Fibroblast of lung (primary cell): Measurements from ENCODE around the gene GCSAM. TPM values are rescaled to one million over a fixed set of nuclear protein-coding genes. Genes with fewer than 3 reads are reported as not detected.

Experiments
- DNase-seq, 2 donors: peaks; one replicate each; pipeline versions ENCODE4 v3.0.0 to v3.0.0-alpha.2; 2010; ENCODE audit warnings: low read depth in 2 of 2
- H2AFZ ChIP-seq: 2 replicates; pipeline ENCODE4 v1.5.1; 2012; ENCODE audit warnings: low read length, control low read depth, inconsistent platforms
- H3K27ac ChIP-seq: 2 replicates; pipeline ENCODE4 v1.5.1; 2011; ENCODE audit warnings: low read length, control low read depth; ENCODE audit not compliant: insufficient read depth
- H3K27me3 ChIP-seq: 2 replicates; pipeline ENCODE4 v1.5.1; 2011; ENCODE audit warnings: mild to moderate bottlenecking, low read length; ENCODE audit not compliant: control insufficient read depth, insufficient read depth
- H3K36me3 ChIP-seq: 2 replicates; pipeline ENCODE4 v1.5.1; 2011; ENCODE audit warnings: low read length; ENCODE audit not compliant: control insufficient read depth, insufficient read depth
- H3K4me1 ChIP-seq: 2 replicates; pipeline ENCODE4 v1.5.1; 2011; ENCODE audit warnings: low read length; ENCODE audit not compliant: control insufficient read depth, insufficient read depth; ENCODE audit errors: extremely low read depth
- H3K4me2 ChIP-seq: 2 replicates; pipeline ENCODE4 v1.5.1; 2011; ENCODE audit warnings: low read length, control low read depth; ENCODE audit not compliant: insufficient read depth; ENCODE audit errors: extremely low read depth
- H3K4me3 ChIP-seq, 4 experiments: fragments of 200-600 bp in 1 of 4; sonication (generic) in 1 of 4; replicated peaks in 1 of 4; 2 replicates each; pipeline ENCODE4 v1.5.1; 2011 to 2016; ENCODE audit warnings: low read length in 4 of 4, low read depth in 3 of 4, mild to moderate bottlenecking in 3 of 4, control low read depth in 2 of 4, inconsistent platforms in 1 of 4, mixed read lengths in 1 of 4; ENCODE audit not compliant: insufficient read depth in 1 of 4; ENCODE audit errors: control extremely low read depth in 1 of 4
- H3K79me2 ChIP-seq: 2 replicates; pipeline ENCODE4 v1.5.1; 2012; ENCODE audit warnings: mild to moderate bottlenecking, low read length, inconsistent platforms; ENCODE audit not compliant: control insufficient read depth, insufficient read depth
- H3K9ac ChIP-seq: 2 replicates; pipeline ENCODE4 v1.5.1; 2011; ENCODE audit warnings: mild to moderate bottlenecking, low read length, control low read depth; ENCODE audit not compliant: insufficient read depth
- H3K9me3 ChIP-seq: 2 replicates; pipeline ENCODE4 v1.5.1; 2012; ENCODE audit warnings: low read depth, low read length; ENCODE audit not compliant: control insufficient read depth, insufficient read depth
- H4K20me1 ChIP-seq: 2 replicates; pipeline ENCODE4 v1.5.1; 2011; ENCODE audit warnings: low read length; ENCODE audit not compliant: control insufficient read depth, insufficient read depth; ENCODE audit errors: extremely low read depth
- CTCF ChIP-seq, 2 donors: IDR thresholded peaks in 1 of 2; conservative IDR thresholded peaks in 1 of 2; 1 replicate in 1 of 2; 2 replicates in 1 of 2; pipeline ENCODE4 v1.5.1; 2011 to 2012; ENCODE audit warnings: low read length in 2 of 2, control low read depth in 1 of 2, inconsistent platforms in 1 of 2, low read depth in 1 of 2, mild to moderate bottlenecking in 1 of 2
- EZH2 ChIP-seq: IDR thresholded peaks from 2 replicates; pipeline ENCODE4 v1.5.1; 2012; ENCODE audit warnings: low read length, control low read depth, mild to moderate bottlenecking; ENCODE audit errors: missing control alignments
- polyA plus RNA-seq, 2 donors: library from polyadenylated mRNA; depleted of rRNA in 1 of 2; stranded (reverse) in 1 of 2; unstranded in 1 of 2; fragments of >200 nt; gene quantifications; 2 replicates each; pipeline ENCODE4 v1.2.1, GENCODE V29; 2011 to 2012; ENCODE audit warnings: missing spikeins in 1 of 2
- total RNA-seq: library from RNA; depleted of rRNA; stranded (reverse); fragments of >200 nt; gene quantifications from 2 replicates; pipeline ENCODE4 v1.2.1, GENCODE V29; 2014

Gene GCSAM
- total and polyA plus RNA-seq, 2 donors (not counting 1 experiment from before 2014, with no cell fraction given), result not detected

GRCh38 chr3:112122870-112123269, 10.2 kb downstream of the GCSAM start:
- H3K27me3 ChIP-seq, result no peaks in the 10 kb centered on the region
- no peaks in the 10 kb centered on the region for H3K9me3 ChIP-seq
- no peaks in the 10 kb centered on the region for H3K36me3 ChIP-seq
- H3K9ac ChIP-seq, result no peak overlapping the region
- H3K4me2 ChIP-seq, result no peak overlapping the region
- H2AFZ ChIP-seq, result no peak overlapping the region
- H3K4me3 ChIP-seq, result no peak overlapping the region
- TF ChIP-seq EZH2, result no peak
- TF ChIP-seq CTCF (conservative IDR thresholded peaks at IDR 0.05 in 1 of 2, IDR thresholded peaks at IDR 0.05 in 1 of 2; ENCODE audit: low read depth in 1 of 2, low read length in 2 of 2), result no peak
- DNase-seq, result no peak
- H3K27ac ChIP-seq, result no peak overlapping the region
- no peaks in the 10 kb centered on the region for H3K79me2 ChIP-seq
- H3K4me1 ChIP-seq, result no peaks in the 10 kb centered on the region
- H4K20me1 ChIP-seq, result no peaks in the 10 kb centered on the region

GRCh38 chr3:112121577-112122547, 11.2 kb downstream of the GCSAM start:
- no peak overlapping the region for H3K4me2 ChIP-seq
- H3K27ac ChIP-seq, result no peak overlapping the region
- H3K36me3 ChIP-seq, result no peaks in the 10 kb centered on the region

More at GRCh38 chr3:112121577-112122547, 11.2 kb downstream of the GCSAM start:
- no peaks in the 10 kb centered on the region for H3K27me3 ChIP-seq
- no peak overlapping the region for H2AFZ ChIP-seq
- no peaks in the 10 kb centered on the region for H3K4me1 ChIP-seq
- no peak overlapping the region for H3K4me3 ChIP-seq
- H3K9me3 ChIP-seq, result no peaks in the 10 kb centered on the region
- no peaks in the 10 kb centered on the region for H3K79me2 ChIP-seq
- no peak overlapping the region for H3K9ac ChIP-seq
- DNase-seq, result no peak
- TF ChIP-seq EZH2, result no peak
- no peak for TF ChIP-seq CTCF (conservative IDR thresholded peaks at IDR 0.05 in 1 of 2, IDR thresholded peaks at IDR 0.05 in 1 of 2; ENCODE audit: low read depth in 1 of 2, low read length in 2 of 2)
- no peaks in the 10 kb centered on the region for H4K20me1 ChIP-seq
